SK-N-SH treated with all-trans-retinoic acid at 6 μM for 48 hours (cell line): ENCODE data around the gene KLF11.

Experiments used
- ARNTL ChIP-seq: fragments of 450-650 bp; formaldehyde crosslinking; IDR thresholded peaks from 2 replicates; pipeline ENCODE4 v1.5.0; 2020; ENCODE audit warnings: low read depth, mild to moderate bottlenecking, moderate library complexity, borderline replicate concordance
- ESRRG ChIP-seq: fragments of 250-450 bp; sonication (Bioruptor Pico); IDR thresholded peaks from 2 replicates; pipeline ENCODE4 v1.6.1; 2021; ENCODE audit warnings: mild to moderate bottlenecking
- ISL1 ChIP-seq: fragments of 250-450 bp; sonication (Bioruptor Pico); IDR thresholded peaks from 2 replicates; pipeline ENCODE4 v2.1.2; 2022; ENCODE audit warnings: mild to moderate bottlenecking, moderate library complexity
- POU6F1 ChIP-seq: fragments of 250-450 bp; sonication (Bioruptor Pico); IDR thresholded peaks from 2 replicates; pipeline ENCODE4 v1.8.0; 2021; ENCODE audit warnings: low read depth, mild to moderate bottlenecking, moderate library complexity, borderline replicate concordance
- PPARA ChIP-seq: fragments of 250-450 bp; sonication (Bioruptor Pico); IDR thresholded peaks from 2 replicates; pipeline ENCODE4 v1.5.0; 2020; ENCODE audit warnings: mild to moderate bottlenecking, borderline replicate concordance
- RARB ChIP-seq: fragments of 250-450 bp; sonication (Bioruptor Pico); IDR thresholded peaks from 2 replicates; pipeline ENCODE4 v1.8.0; 2021; ENCODE audit warnings: mild to moderate bottlenecking, moderate library complexity
- SNAI2 ChIP-seq: fragments of 250-450 bp; sonication (Bioruptor Pico); IDR thresholded peaks from 2 replicates; pipeline ENCODE4 v1.5.0; 2020; ENCODE audit warnings: mild to moderate bottlenecking, moderate library complexity
- ZNF70 ChIP-seq: fragments of 450-650 bp; formaldehyde crosslinking; IDR thresholded peaks from 2 replicates; pipeline ENCODE4 v1.5.0; 2020; ENCODE audit warnings: mild to moderate bottlenecking, moderate library complexity
- TF ChIP-seq, protein P1 (sequence below): fragments of 250-450 bp; sonication (Bioruptor Pico); IDR thresholded peaks from 2 replicates; pipeline ENCODE4 v1.8.0; 2020; ENCODE audit warnings: mild to moderate bottlenecking, moderate library complexity, borderline replicate concordance

- no peak for TF ChIP-seq SNAI2
- no peak for TF ChIP-seq ARNTL
- TF ChIP-seq RARB (CRISPR knock-in tag), result no peak
- TF ChIP-seq ZNF70 (CRISPR knock-in tag), result no peak
- TF ChIP-seq ESRRG (CRISPR knock-in tag), result no peak
- TF ChIP-seq, protein P1, sequence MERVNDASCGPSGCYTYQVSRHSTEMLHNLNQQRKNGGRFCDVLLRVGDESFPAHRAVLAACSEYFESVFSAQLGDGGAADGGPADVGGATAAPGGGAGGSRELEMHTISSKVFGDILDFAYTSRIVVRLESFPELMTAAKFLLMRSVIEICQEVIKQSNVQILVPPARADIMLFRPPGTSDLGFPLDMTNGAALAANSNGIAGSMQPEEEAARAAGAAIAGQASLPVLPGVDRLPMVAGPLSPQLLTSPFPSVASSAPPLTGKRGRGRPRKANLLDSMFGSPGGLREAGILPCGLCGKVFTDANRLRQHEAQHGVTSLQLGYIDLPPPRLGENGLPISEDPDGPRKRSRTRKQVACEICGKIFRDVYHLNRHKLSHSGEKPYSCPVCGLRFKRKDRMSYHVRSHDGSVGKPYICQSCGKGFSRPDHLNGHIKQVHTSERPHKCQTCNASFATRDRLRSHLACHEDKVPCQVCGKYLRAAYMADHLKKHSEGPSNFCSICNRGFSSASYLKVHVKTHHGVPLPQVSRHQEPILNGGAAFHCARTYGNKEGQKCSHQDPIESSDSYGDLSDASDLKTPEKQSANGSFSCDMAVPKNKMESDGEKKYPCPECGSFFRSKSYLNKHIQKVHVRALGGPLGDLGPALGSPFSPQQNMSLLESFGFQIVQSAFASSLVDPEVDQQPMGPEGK (CRISPR knock-in tag), result no peak
- no peak for TF ChIP-seq POU6F1
- TF ChIP-seq PPARA, result no peak
- TF ChIP-seq ISL1 (CRISPR knock-in tag), result no peak
Measured at GRCh38 chr2:10056439-10056838, 13.1 kb downstream of the KLF11 start.
